ENCODE results near the gene CCDC88C.

CCDC88C gene

GRCh38 chr14:91324606-91325575 is 92.7 kb downstream of the CCDC88C start:
- no peak for TF ChIP-seq CTCF (IDR thresholded peaks at IDR 0.05)
- no peak for DNase-seq (ENCODE audit: low spot score)
- H3K27ac ChIP-seq: peak overlapping the region in 1 of 2 donors; percentile 72
- peak overlapping the region; percentile 62 for H3K4me3 ChIP-seq

GRCh38 chr14:91323671-91324605 is 93.7 kb downstream of the CCDC88C start:
- TF ChIP-seq CTCF (IDR thresholded peaks at IDR 0.05): peak; percentile 70
- DNase-seq (ENCODE audit: low spot score): peak; percentile 84
- Histone ChIP-seq H3K27ac (peak overlapping the region; percentile 6 to 72), H3K4me3 (peak overlapping the region; percentile 62)

- H3K4me3 ChIP-seq: no peak overlapping the region
- TF ChIP-seq CTCF (IDR thresholded peaks at IDR 0.05): no peak
- H3K27ac ChIP-seq: peak overlapping the region in 1 of 2 donors; percentile 72
- no peak for DNase-seq (ENCODE audit: low spot score)
Observed at GRCh38 chr14:91323031-91323430, 94.6 kb downstream of the CCDC88C start.

- H3K4me3 ChIP-seq: no peak overlapping the region
- DNase-seq (ENCODE audit: low spot score): no peak
- H3K27ac ChIP-seq: no peak overlapping the region
- no peak for TF ChIP-seq CTCF (IDR thresholded peaks at IDR 0.05)
Observed at GRCh38 chr14:91322623-91323022, 95.0 kb downstream of the CCDC88C start.

- TF ChIP-seq CTCF (IDR thresholded peaks at IDR 0.05): no peak
- H3K4me3 ChIP-seq: no peak overlapping the region
- no peak overlapping the region for H3K27ac ChIP-seq
- peak; percentile 62 for DNase-seq (ENCODE audit: low spot score)
Observed at GRCh38 chr14:91321131-91321530, 96.5 kb downstream of the CCDC88C start.

- Histone ChIP-seq H3K4me3 (no peak overlapping the region), H3K27ac (no peak overlapping the region)
- TF ChIP-seq CTCF (IDR thresholded peaks at IDR 0.05): no peak
- no peak for DNase-seq (ENCODE audit: low spot score)
Observed at GRCh38 chr14:91320266-91320665, 97.4 kb downstream of the CCDC88C start.
